OCI-LY7 (cell line): ENCODE measurements around the gene HS1BP3. TPM values are rescaled to one million over a fixed set of nuclear protein-coding genes. Genes with fewer than 3 reads are reported as not detected.

Experiments
- BruUV-seq: library from RNA; stranded (reverse); fragments of 400-500 nt; replicated peaks from 2 replicates; lab custom pipeline; 2021; lab: Mats Ljungman, UMichigan
- CTCF ChIA-PET: fragments of 300-600 bp; sonication (Branson Sonifier 250); formaldehyde crosslinking; loops from one replicate; lab custom pipeline; 2022; ENCODE audit warnings: antibody characterized with exemption; ENCODE audit not compliant: unreplicated experiment; lab: Charles Lee
- POLR2A ChIA-PET: fragments of 300-600 bp; sonication (Branson Sonifier 250); formaldehyde crosslinking; loops from one replicate; lab custom pipeline; 2022; ENCODE audit warnings: antibody characterized with exemption; lab: Charles Lee
- DNase-seq: peaks from one replicate; pipeline ENCODE4 v3.0.0-alpha.2; 2015; ENCODE audit warnings: low spot score
- H2AFZ ChIP-seq: fragments of 200-600 bp; sonication (generic), shearing (Covaris generic); 2 replicates; pipeline ENCODE4 v1.6.1; 2014; ENCODE audit warnings: mild to moderate bottlenecking, antibody characterized with exemption, low read length, moderate library complexity
- H3K27ac ChIP-seq: fragments of 200-600 bp; sonication (generic); 2 replicates; pipeline ENCODE4 v1.5.1; 2014; ENCODE audit warnings: mixed run types, low read depth, mild to moderate bottlenecking, moderate library complexity, low read length, inconsistent platforms; ENCODE audit not compliant: poor library complexity, severe bottlenecking
- H3K36me3 ChIP-seq: fragments of 200-600 bp; sonication (generic); 2 replicates; pipeline ENCODE4 v1.6.1; 2014; ENCODE audit warnings: mild to moderate bottlenecking, antibody characterized with exemption, low read length, moderate library complexity, mixed read lengths; ENCODE audit not compliant: insufficient read depth
- H3K4me1 ChIP-seq: fragments of 200-600 bp; sonication (generic); 2 replicates; pipeline ENCODE4 v1.5.1; 2014; ENCODE audit warnings: mild to moderate bottlenecking, low read length; ENCODE audit not compliant: insufficient read depth, poor library complexity, severe bottlenecking
- H3K4me2 ChIP-seq: fragments of 200-600 bp; sonication (generic); 2 replicates; pipeline ENCODE4 v1.6.1; 2014; ENCODE audit warnings: mild to moderate bottlenecking, low read length
- H3K4me3 ChIP-seq: fragments of 200-600 bp; sonication (generic); 2 replicates; pipeline ENCODE4 v1.5.1; 2014; ENCODE audit warnings: mild to moderate bottlenecking, low read depth, low read length; ENCODE audit not compliant: poor library complexity, severe bottlenecking
- H3K79me2 ChIP-seq: fragments of 200-600 bp; sonication (generic); 2 replicates; pipeline ENCODE4 v1.6.1; 2016; ENCODE audit warnings: low read depth, mild to moderate bottlenecking, low read length, moderate library complexity, mixed read lengths; ENCODE audit not compliant: insufficient read depth
- H3K9me2 ChIP-seq: fragments of 200-600 bp; sonication (generic); 2 replicates; pipeline ENCODE4 v1.6.1; 2016; ENCODE audit warnings: mild to moderate bottlenecking, low read length, mixed read lengths; ENCODE audit not compliant: insufficient read depth
- H3K9me3 ChIP-seq: fragments of 200-600 bp; sonication (generic); 2 replicates; pipeline ENCODE4 v1.6.1; 2014; ENCODE audit warnings: mild to moderate bottlenecking, mixed run types, low read length, mixed read lengths
- H4K20me1 ChIP-seq: fragments of 200-600 bp; sonication (generic); 2 replicates; pipeline ENCODE4 v1.6.1; 2014; ENCODE audit warnings: mild to moderate bottlenecking, antibody characterized with exemption, low read length, moderate library complexity, mixed read lengths; ENCODE audit not compliant: insufficient read depth
- CTCF ChIP-seq: fragments of 200-600 bp; sonication (generic); conservative IDR thresholded peaks from 2 replicates; pipeline ENCODE4 v1.5.1; 2014; ENCODE audit warnings: mild to moderate bottlenecking, antibody characterized with exemption, low read length, moderate library complexity, mixed read lengths
- EZH2phosphoT487 ChIP-seq: fragments of 200-600 bp; sonication (generic); IDR thresholded peaks from 2 replicates; pipeline ENCODE4 v1.6.1; 2018; ENCODE audit warnings: low read depth, borderline replicate concordance, mild to moderate bottlenecking, mixed run types, antibody characterized with exemption, low read length, moderate library complexity, mixed read lengths
- intact Hi-C: fragments of 100-400 bp; cut with micrococcal nuclease; formaldehyde crosslinking; loops from one replicate; pipeline ENCODE4 v1.10.0; 2022; ENCODE audit not compliant: unreplicated experiment
- total RNA-seq, 2 experiments: library from RNA; depleted of rRNA in 1 of 2; stranded (reverse); fragments of >200 nt in 1 of 2; shearing (Covaris generic) in 1 of 2; gene quantifications; 2 replicates each; pipeline ENCODE4 v1.2.3, GENCODE V29; 2014 to 2022

HS1BP3 gene
- total RNA-seq, 2 experiments from 2014 or later: 10.6 to 15.2 TPM

- Histone ChIP-seq H2AFZ (no peak overlapping the region), H3K4me3 (no peak overlapping the region), H3K4me1 (peaks cover 7% of the 10 kb centered on the region), H4K20me1 (no peaks in the 10 kb centered on the region), H3K27ac (no peak overlapping the region), H3K36me3 (no peaks in the 10 kb centered on the region), H3K9me3 (no peaks in the 10 kb centered on the region), H3K79me2 (no peaks in the 10 kb centered on the region), H3K9me2 (no peaks in the 10 kb centered on the region), H3K4me2 (no peak overlapping the region)
- ChIA-PET POLR2A (no interaction called here), CTCF (no interaction called here)
- intact Hi-C loops: loop anchor here (5.0 kb wide), 3 partner anchors 158 to 453 kb away; partner anchors contain the start of gene LDAH
- DNase-seq: no peak
- no peak for TF ChIP-seq CTCF
- no peak for TF ChIP-seq EZH2phosphoT487
- BruUV-seq: no TSS peak
Observed at GRCh38 chr2:20664431-20665242, 13.7 kb upstream of the HS1BP3 start.

GRCh38 chr2:20664071-20664390 is 13.1 kb upstream of the HS1BP3 start:
- no peak overlapping the region for H3K4me3 ChIP-seq
- no peak overlapping the region for H2AFZ ChIP-seq
- H3K79me2 ChIP-seq: no peaks in the 10 kb centered on the region
- H3K36me3 ChIP-seq: no peaks in the 10 kb centered on the region
- TF ChIP-seq EZH2phosphoT487 (no peak), CTCF (no peak)
- H3K4me1 ChIP-seq: peaks cover 7% of the 10 kb centered on the region
- DNase-seq: no peak
- H3K27ac ChIP-seq: no peak overlapping the region
- intact Hi-C loops: loop anchor here (5.0 kb wide), 3 partner anchors 158 to 453 kb away; partner anchors contain the start of gene LDAH
- POLR2A ChIA-PET: no interaction called here
- H4K20me1 ChIP-seq: no peaks in the 10 kb centered on the region
- BruUV-seq: no TSS peak
- no peak overlapping the region for H3K4me2 ChIP-seq
- CTCF ChIA-PET: interaction anchor here (0.7 kb wide), 1 partner anchor 12 kb away, joined by 3 read pairs; no protein-coding TSS in a partner anchor
- H3K9me3 ChIP-seq: no peaks in the 10 kb centered on the region
- no peaks in the 10 kb centered on the region for H3K9me2 ChIP-seq
